Globus pallidus (tissue), 1 donor: ENCODE results near the gene PTPN11.
"Not testable (repeated sequence)": the region's sequence is repeated elsewhere in the genome, so short reads cannot be mapped to it uniquely, and the experiment has no call there.

Source experiments
- DNase-seq: peaks from one replicate; pipeline ENCODE4 v3.0.0-alpha.2; 2015; ENCODE audit warnings: low spot score

The PTPN11 gene

DNA sequence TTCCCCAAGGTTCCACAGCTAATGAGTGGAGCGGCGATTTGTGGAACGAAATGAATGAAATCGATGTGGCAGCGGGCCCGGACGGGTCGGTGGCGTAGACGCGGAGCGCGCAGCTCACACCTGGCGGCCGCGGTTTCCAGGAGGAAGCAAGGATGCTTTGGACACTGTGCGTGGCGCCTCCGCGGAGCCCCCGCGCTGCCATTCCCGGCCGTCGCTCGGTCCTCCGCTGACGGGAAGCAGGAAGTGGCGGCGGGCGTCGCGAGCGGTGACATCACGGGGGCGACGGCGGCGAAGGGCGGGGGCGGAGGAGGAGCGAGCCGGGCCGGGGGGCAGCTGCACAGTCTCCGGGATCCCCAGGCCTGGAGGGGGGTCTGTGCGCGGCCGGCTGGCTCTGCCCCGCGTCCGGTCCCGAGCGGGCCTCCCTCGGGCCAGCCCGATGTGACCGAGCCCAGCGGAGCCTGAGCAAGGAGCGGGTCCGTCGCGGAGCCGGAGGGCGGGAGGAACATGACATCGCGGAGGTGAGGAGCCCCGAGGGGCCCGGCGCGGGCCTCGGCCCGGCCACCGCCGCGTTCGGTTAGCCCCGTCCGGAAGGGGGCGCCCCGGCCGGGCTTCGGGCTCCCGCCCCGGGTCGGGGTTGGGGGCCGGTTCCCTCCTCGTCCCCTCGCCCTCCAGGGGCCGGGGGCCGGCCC is at the start of gene PTPN11:
TSS of gene PTPN11 (plus strand) at position 340 of the 689 bp plus-strand sequence. CDS start at position 505, 165 bp downstream.
- peak; percentile 81 for DNase-seq

DNA sequence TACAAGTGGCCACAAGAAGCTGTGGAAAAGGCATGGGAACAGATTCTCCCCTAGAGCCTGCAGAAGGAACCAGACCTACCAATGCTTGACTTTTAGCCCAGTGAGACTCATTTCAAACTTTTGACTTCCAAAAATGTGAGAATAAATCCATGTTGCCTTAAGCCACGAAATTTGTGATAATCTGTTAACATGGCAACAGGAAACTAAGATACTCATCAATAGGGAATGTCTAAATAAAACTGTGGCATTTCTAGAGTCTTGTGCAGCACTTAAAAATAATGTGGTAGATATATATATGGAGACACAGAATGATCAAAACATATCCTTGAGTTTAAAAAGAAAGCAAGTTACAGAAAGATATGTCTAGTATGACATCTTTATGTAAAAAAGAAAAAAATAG is 48.5 kb upstream of the PTPN11 start:
- DNase-seq: no peak

GRCh38 chr12:112370868-112371510 is 47.8 kb upstream of the PTPN11 start:
- no peak for DNase-seq

- no peak for DNase-seq
Observed at GRCh38 chr12:112374166-112374740, 44.5 kb upstream of the PTPN11 start.

DNA sequence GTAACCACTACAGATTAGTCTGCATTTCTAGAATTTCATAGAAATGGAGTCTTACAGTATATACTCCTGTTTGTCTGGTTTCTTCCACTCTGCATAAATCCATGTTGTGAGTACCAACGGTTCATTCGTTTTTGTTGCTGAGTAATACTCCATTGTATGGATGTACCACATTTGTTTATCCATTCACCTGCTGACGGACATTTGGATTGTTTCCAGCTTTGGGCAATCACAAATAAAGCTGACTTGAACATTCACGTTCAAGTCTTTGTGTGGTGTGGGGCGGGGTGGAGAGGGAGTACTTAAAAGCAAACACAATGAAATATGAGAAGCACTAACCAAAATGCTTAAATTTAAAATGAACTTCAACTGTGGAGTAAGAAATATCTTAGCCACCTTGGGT is 43.6 kb upstream of the PTPN11 start:
- DNase-seq: no peak

DNA sequence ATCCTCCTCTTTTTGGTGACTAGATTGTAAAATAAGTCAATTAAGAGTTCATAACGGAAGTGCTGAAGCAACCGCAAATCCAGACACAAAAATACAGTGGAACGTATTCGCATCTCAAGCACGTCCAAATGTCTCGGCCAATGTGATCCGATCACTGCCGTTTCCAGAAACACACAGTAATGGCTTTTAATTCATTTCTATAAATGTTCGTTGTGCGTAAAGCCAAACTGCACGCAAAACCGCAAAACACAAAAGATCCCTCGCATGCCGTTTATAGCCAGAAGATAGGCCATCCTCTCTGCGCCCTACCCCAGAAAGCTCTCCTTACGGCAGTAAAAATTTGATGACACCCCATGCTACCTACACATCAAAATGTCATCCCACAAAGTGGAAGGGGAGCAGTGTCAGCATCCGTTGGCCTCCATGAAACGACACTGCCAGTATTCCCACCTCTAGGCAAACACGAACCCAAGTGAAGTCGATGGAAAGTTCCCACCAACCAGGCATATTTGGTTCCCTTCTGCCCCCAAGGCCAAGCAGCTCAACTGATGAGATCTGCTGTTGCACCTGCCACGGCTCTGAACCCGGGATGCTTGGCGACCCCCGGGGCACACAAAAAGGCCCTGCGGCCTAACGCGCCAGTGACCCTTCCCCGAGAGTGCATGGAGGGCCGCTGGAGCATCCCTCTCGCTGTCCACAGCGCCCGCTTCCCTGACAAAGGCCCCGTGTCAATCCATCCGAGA is 37.9 kb upstream of the PTPN11 start:
- DNase-seq: peak; percentile 14

DNA sequence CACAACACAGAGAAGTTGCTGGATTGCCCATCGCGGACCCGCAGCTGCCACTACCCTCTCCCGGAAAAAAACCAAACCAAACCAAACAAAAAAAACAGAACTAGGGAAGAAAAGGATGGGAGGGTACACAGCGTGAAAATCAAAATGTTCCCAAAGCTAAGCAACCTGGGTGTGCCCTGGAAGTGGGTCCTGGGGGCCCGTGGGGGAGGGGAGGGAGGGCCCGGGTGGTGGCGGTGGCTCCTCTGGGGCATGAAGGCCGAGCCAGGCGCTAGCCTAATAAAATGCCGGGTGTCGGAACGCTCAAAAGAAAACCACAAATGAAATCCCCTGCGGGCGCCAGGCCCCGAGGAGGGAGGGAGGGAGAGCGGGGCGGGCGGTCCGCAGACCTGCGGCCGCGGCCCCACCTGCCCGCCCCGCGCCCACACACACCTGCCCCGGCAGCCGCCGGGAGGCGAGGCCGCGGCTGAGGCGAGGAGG is 37.3 kb upstream of the PTPN11 start:
- DNase-seq: no peak

- peak; percentile 89 for DNase-seq
Observed at GRCh38 chr12:112381883-112382796, 36.6 kb upstream of the PTPN11 start, which contains the start of gene HECTD4. Gene HECTD4 (minus strand): TSS chr12:112382431. CDS start chr12:112382128, 303 bp downstream.

- peak; percentile 5 for DNase-seq
Observed at GRCh38 chr12:112382866-112383265, 35.9 kb upstream of the PTPN11 start.

DNA sequence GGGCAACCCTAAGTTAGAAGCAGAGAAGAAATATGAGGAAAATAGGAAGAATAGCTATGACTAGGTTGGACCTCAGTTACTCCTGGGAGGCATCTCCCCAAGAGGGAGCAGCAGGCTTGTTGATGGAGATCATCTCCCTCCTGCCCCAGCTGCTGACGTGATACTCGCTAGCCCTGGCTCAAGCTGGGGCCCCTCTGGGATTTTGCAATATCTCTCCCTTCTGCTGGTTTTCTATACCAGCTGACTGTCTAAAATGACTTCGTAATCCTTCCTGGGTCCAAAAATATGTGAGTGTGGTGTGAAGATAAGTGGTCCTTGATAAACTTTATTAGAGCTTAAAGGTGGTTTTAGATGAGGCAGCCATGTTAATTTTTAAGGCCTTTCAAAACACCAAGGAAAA is 32.0 kb upstream of the PTPN11 start:
- no peak for DNase-seq

- no peak for DNase-seq
Observed at GRCh38 chr12:112389228-112389627, 29.5 kb upstream of the PTPN11 start.

GRCh38 chr12:112389922-112390654 is 28.7 kb upstream of the PTPN11 start:
- not testable (repeated sequence) for DNase-seq

DNA sequence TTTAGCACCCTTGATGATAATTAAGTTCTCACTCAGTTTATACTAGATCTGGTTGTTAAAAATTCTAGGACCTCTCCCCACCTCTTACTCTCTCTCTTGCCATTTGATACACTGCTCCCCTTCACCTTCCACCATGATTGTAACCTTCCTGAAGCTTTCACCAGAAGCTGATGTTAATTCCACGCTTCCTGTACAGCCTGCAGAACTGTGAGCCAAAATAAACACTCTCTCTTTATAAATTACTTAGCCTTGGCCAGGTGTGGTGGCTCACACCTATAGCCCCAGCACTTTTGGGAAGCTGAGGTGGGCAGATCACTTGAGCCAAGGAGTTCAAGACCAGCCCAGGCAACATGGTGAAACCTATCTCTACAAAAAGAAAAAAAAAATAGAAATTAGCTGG is 25.4 kb upstream of the PTPN11 start:
- DNase-seq: no peak

GRCh38 chr12:112401054-112401453 is 17.7 kb upstream of the PTPN11 start:
- no peak for DNase-seq

- DNase-seq: no peak
Observed at GRCh38 chr12:112401903-112402498, 16.7 kb upstream of the PTPN11 start.

DNA sequence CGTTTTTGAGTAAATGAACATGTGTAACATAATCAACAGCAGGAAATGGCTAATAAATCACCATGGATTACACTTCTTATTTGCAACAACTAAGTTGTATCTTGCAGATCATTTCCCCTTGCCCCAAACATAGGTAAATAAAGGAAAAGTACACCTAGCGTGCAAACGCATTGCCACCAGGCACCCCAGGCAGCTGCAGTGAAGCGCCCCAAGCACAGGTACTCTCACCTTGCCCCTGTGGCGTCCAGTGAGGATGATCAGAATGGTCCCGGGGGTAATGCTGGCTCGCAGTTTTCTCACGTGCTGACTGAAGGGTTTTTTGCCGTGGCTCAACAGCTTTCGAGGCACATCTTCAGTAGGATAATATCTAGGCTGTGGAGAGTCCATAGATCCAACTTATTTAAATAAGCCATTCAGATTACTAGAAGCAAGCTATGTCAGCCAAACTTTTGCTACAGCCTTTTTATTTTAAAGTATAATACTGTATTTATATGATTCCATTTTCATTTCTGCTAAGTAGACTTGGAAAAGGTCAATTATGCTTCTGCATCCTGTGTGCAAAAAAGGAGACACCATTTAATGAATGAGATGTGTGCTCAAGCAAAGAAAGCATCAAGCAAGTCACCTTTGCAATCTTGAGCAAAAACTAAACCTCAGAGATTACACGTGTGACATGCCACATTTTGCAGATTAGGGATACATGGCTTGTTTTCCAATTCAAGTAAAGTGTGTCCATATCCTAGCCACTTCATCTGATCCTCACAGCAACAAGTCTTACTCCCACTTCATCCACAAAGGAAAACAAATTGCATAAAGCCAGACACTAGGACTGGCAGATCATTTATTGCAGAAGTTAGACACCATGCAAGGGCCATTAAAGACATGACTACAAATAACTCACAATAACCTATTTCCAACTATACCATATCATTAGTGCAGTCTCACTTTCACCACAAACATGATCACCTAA is 11.9 kb upstream of the PTPN11 start:
- no peak for DNase-seq

- not testable (repeated sequence) for DNase-seq
Observed at GRCh38 chr12:112407683-112408082, 11.1 kb upstream of the PTPN11 start.

DNA sequence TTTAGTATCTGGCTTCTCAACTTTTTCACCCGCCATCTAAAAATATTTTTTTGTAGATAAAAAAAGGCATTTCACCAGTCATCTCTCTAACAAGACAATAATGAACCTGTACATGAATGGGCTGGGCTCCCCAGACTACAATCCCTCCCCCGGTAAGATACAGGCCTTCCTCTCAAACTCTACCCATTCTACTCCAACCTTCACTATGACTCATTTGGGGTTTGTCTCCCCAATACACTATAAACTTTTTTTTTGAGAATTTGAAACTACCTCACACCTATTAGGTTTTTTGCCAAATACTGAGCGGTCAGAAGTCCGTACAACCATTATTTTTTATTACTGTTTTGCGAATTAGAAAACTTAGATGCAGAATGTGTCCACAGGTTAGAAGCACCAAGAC is 10.1 kb upstream of the PTPN11 start:
- no peak for DNase-seq
